AG09319 (cell line): ENCODE data around the gene OGDHL.
"Not testable (repeated sequence)": the region's sequence is repeated elsewhere in the genome, so short reads cannot be mapped to it uniquely, and the experiment has no call there.

Experiments
- DNase-seq: peaks from one replicate; pipeline ENCODE4 v3.0.0-alpha.2; 2010; ENCODE audit warnings: low read depth; ENCODE audit errors: extremely low read depth
- TF ChIP-seq, protein P1 (sequence below): IDR thresholded peaks from 2 replicates; pipeline ENCODE4 v1.5.1; 2011; ENCODE audit warnings: low read depth, mild to moderate bottlenecking, inconsistent platforms, low read length, moderate library complexity

Gene OGDHL

GRCh38 chr10:49778197-49778596 is 16.1 kb upstream of the OGDHL start:
- TF ChIP-seq, protein P1, sequence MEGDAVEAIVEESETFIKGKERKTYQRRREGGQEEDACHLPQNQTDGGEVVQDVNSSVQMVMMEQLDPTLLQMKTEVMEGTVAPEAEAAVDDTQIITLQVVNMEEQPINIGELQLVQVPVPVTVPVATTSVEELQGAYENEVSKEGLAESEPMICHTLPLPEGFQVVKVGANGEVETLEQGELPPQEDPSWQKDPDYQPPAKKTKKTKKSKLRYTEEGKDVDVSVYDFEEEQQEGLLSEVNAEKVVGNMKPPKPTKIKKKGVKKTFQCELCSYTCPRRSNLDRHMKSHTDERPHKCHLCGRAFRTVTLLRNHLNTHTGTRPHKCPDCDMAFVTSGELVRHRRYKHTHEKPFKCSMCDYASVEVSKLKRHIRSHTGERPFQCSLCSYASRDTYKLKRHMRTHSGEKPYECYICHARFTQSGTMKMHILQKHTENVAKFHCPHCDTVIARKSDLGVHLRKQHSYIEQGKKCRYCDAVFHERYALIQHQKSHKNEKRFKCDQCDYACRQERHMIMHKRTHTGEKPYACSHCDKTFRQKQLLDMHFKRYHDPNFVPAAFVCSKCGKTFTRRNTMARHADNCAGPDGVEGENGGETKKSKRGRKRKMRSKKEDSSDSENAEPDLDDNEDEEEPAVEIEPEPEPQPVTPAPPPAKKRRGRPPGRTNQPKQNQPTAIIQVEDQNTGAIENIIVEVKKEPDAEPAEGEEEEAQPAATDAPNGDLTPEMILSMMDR, result no peak
- DNase-seq, result no peak

- TF ChIP-seq, protein P1, result no peak
- no peak for DNase-seq
These were observed 14.7 kb upstream of the OGDHL start for GRCh38 chr10:49776851-49777250.

DNA sequence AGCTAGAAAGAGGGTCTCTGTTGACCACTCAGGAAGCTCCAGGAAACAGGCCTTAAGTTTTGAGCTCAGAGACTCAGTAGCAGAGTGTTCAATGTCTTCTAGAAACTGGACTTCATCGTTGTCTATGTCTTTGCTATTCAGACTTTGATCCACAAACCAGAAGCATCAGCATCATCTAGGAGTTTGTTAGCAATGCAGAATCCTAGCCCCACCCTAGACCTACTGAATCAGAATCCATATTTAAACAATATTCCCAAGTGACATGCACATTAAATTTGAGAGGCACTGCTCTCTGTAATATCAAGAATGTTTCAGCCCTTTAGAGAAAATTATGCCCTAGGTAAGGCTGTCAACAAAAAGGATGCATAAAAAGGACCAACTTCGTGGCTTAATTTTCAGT is 12.9 kb upstream of the OGDHL start:
- no peak for DNase-seq
- TF ChIP-seq, protein P1, result no peak

DNA sequence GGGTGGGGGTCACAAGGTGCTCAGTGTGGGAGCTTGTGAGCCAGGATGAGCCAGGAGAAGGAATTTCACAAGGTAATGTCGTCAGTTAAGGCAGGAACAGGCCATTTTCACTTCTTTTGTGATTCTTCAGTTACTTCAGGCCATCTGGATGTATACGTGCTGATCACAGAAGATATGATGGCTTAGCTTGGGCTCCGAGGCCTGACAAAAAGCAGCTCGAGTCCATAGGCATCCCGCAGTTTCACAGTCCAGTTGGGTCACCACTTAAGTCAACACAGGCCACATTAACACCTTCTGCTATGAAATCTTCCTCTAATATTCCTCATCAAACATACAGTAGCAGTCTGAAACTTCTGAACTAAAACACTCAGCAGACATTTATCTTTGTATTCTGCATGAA is 10.8 kb upstream of the OGDHL start:
- DNase-seq, result not testable (repeated sequence)

DNA sequence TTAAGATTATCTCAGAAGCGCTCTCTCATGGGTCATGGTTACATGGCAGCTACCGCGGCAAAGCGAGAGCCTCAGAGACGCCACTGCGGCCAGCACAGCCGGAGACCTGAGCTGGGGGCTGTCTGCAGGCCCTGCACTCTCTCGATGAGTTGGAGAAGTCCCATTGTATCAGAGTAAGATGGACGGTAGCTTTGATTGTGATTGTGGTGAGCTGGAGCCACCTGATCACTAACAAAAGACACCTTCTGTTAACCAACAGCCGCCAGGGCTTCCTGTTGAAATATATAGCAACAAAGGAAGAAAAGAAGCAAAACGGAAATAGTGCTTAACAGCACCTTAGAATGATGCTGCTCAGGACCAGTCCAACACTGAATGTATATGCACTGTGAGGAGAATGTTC is 8.9 kb upstream of the OGDHL start:
- DNase-seq, result not testable (repeated sequence)

DNA sequence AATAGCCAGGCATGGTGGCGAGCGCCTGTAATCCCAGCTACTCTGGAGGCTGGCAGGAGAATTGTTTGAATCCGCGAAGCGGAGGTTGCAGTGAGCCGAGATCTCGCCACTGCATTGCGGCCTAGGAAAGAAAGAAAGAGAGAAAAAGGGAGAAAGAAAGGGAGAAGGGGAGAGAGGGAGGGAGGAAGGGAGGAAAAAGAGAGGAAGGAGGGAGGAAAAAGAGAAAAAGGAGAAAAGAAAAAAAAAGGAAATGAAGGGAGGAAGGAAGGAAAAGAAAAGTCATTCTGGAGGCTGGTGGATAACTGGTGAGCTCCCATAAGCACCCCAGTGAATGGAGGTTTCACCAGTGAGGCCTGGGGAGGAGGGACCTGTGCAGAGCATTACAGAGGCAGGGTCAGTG is 7.6 kb upstream of the OGDHL start:
- TF ChIP-seq, protein P1, result no peak

DNA sequence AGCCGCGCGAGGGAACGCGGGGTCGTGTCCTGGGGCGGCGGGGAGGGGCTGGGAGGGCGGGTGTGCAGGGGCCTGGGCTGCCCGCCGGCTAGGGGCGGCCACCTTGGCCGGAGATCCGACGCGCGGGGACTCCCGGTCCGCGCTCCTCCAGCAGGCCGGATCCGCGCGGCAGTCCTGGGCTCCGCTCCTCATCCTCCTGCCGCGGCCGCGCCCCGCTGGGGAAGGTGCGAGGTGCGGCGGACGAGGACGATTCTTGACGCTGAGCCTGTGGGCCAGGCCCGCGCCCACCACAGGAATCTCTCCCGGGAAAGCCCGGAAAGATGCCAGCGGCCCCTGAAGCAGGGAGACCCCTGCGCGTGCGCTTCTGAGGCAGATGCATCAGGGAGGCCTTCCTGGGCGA is 6.6 kb upstream of the OGDHL start:
- TF ChIP-seq, protein P1, result no peak
- no peak for DNase-seq

More for the DNA sequence above, 7.6 kb upstream of the OGDHL start:
- no peak for DNase-seq

GRCh38 chr10:49768329-49768728 is 6.2 kb upstream of the OGDHL start:
- DNase-seq, result no peak

More at GRCh38 chr10:49768329-49768728, 6.2 kb upstream of the OGDHL start:
- TF ChIP-seq, protein P1, result no peak
